ENCODE data around the gene TUBGCP3.

The TUBGCP3 gene

DNA sequence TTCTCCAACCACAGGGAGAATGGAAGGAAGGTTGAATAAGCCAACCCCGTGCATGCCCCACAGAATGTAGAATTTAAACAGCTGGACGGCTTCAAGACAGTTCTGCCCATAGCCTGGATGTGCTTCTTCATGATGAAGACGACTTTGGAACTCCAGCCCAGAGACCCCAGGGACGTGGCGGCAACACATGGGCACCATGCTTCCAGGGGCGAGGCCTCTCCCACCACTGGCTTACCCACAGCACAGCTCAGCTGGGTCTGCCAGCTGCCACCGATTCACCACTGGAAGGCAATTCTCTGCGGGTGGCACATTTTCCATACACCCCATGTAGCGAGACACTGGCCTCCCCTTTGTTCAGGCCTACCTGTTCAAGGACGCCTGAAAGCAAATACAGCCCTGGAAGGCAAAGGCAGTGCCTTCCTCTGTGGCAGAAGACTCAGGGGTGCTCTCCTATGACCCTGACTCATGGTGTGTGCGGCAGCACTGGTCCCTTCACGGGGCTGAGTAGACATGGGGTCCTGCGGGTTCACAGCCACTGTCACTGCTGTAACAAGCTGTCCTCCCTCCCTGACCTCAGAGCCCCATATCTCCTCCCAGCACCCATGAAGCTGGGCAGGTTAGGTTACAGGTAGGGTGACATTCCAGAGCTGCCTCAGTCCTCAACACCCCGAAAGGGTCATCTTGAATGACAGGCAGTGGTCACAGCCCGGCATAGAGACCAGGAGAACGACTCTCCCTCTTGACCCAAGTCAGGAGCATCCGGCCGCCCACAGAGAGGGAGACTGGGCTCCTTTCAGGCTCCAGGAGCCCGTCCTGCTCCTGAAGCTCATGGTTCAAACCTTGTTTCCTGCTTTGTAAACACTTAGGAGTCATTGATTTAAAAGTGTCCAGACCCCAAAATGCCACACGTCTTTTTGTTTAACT lies 139.1 kb downstream of the TUBGCP3 start:
- TF ChIP-seq POLR2A (IDR thresholded peaks at IDR 0.05; ENCODE audit: low read length) (no peak), GATA1 (IDR thresholded peaks at IDR 0.05; ENCODE audit: low read depth, low read length) (no peak)
- no peak for DNase-seq

DNA sequence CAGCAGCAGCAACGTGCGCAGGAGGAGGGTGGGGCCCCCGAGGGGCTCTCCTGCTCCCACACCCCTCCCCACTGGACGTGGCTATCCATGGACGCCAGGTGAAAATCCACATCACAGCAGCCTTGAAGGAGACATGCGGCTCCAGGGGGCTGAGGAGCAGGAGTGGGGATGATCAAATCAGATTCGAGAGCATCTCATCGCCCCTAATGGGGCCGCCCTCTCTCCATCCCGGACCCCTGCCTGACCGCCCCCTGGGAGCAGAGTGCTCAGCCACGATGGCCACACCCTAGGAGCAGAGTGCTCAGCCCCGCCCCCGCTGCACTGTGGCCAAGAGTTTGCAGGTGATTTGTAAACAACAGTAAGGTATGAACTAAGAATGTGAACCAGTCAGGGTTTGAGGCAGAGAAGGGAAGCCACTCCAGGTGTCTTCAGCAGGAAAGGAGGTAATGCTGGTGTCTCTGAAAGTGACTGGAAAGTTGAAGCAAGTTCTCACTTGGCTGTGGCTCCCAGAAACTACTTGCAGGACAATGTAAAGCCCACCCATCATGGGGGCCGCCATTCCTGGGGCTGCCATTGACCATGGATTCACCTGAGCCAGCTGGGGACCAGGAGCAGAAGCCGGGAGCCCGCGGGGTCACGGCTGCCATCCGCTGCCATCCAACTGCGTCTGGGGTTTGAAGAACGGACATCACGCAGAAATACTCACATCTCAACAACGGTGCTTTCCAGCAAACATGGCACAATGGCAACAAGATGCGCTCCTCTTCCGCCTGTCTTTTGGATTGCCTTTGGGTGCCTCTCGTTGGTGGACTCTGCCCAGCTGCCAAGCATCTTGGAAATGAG lies 140.0 kb downstream of the TUBGCP3 start:
- no peak for DNase-seq

GRCh38 chr13:112447306-112447705 lies 140.6 kb downstream of the TUBGCP3 start:
- no peak for TF ChIP-seq POLR2A (IDR thresholded peaks at IDR 0.05; ENCODE audit: low read length)
- TF ChIP-seq GATA1 (IDR thresholded peaks at IDR 0.05; ENCODE audit: low read depth, low read length): no peak
- no peak for DNase-seq

More for the DNA sequence above, 140.0 kb downstream of the TUBGCP3 start:
- no peak for TF ChIP-seq POLR2A (IDR thresholded peaks at IDR 0.05; ENCODE audit: low read length)
- no peak for TF ChIP-seq GATA1 (IDR thresholded peaks at IDR 0.05; ENCODE audit: low read depth, low read length)

- no peak for DNase-seq
- TF ChIP-seq POLR2A (IDR thresholded peaks at IDR 0.05; ENCODE audit: low read length) (no peak), GATA1 (IDR thresholded peaks at IDR 0.05; ENCODE audit: low read depth, low read length) (no peak)
Observed at GRCh38 chr13:112446867-112447266, 141.1 kb downstream of the TUBGCP3 start.

DNA sequence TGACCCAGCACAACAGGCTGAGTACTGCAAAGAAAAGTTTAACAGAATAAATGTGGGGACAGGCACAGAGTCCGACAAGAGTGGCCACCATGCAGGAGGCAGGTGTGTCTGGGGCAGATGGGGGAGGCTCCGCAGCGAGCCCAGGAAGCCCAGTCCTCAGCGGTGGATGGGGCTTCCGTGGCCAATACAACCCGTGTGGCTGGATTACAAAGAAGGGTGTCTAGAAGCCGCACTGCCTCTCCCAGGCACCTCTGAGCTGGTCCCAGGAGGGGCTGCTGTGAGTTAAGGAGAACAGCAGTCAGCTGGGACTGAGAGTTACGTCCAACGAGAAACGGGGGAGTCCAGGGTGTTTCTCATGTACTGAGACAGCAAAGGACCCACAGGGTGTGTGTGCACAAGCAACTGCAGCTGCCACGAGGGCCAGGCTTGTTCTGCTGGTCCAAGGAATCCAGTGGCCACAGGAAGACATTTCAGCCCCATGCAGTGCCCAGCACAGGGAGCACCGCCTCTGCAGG lies 141.5 kb downstream of the TUBGCP3 start:
- no peak for DNase-seq
- TF ChIP-seq GATA1 (IDR thresholded peaks at IDR 0.05; ENCODE audit: low read depth, low read length): no peak
- no peak for TF ChIP-seq POLR2A (IDR thresholded peaks at IDR 0.05; ENCODE audit: low read length)

- TF ChIP-seq POLR2A (IDR thresholded peaks at IDR 0.05; ENCODE audit: low read length) (no peak), GATA1 (IDR thresholded peaks at IDR 0.05; ENCODE audit: low read depth, low read length) (no peak)
- no peak for DNase-seq
Observed at GRCh38 chr13:112445411-112446271, 142.3 kb downstream of the TUBGCP3 start.

DNA sequence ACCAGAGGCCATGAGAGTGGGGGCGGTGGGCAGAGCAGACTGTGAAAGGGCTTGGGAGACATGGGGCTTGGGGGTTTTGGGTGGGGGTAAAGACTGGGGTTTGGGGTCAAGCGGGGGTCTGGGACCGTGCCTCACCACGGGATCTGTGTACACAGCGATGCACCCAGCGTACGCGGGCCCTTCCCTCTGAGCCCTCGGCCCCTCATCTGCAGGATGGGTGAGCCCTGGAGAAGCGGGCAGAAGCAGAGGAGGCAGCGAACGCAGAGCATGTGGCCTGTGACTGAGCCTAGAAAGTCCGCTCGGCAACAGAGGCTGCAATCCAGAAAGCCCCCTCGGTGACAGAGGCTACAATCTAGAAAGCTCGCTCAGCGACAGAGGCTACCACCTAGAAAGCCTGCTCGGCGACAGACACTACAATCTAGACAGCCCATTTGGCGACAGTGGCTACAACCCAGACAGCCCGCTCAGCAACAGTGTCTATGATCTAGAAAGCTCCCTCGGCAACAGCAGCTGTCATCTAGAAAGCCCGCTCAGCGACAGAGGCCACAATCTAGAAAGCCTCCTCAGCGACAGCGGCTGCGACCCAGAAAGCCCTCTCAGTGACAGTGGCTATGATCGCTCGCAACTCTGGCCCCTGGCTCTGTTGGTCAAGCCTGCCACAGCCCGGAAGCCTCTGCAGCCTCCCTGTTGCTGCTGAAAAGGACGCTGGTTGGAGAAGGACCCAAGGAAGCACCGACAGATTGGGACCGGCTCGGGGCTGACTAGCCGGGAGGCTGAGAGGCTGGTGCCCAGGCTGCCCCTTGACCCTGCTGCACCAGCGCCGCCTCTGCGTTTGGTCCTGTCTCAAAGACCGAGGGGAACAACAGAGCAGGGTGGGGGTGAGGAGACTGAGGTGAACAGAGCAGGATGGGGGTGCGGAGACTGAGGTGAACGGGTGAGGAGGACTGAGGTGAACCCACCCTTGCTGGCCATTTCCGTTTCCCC lies 143.2 kb downstream of the TUBGCP3 start:
- DNase-seq: no peak
- TF ChIP-seq GATA1 (IDR thresholded peaks at IDR 0.05; ENCODE audit: low read depth, low read length): no peak
- TF ChIP-seq POLR2A (IDR thresholded peaks at IDR 0.05; ENCODE audit: low read length): no peak

DNA sequence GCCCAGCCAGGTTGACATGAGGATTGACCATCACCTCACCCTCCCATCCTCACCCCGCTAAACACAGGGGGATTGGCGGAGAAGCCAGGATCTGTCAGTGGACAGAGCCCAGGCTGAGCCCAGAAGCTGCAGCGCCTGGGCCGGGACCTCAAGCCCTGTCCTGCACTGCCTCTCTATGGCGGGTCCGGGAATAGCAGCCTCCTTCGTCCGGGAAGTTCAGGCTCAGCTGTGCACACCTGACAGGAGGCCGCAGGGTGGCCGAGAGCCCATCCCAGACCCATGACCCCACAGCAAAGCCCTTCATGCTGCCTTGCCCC lies 144.0 kb downstream of the TUBGCP3 start:
- TF ChIP-seq GATA1 (IDR thresholded peaks at IDR 0.05; ENCODE audit: low read depth, low read length): no peak
- no peak for TF ChIP-seq POLR2A (IDR thresholded peaks at IDR 0.05; ENCODE audit: low read length)
- DNase-seq: peak; percentile 45 to 69

- no peak for TF ChIP-seq GATA1 (IDR thresholded peaks at IDR 0.05; ENCODE audit: low read depth, low read length)
- no peak for TF ChIP-seq POLR2A (IDR thresholded peaks at IDR 0.05; ENCODE audit: low read length)
- peak in 1 of 2 experiments; percentile 10 for DNase-seq
Observed at GRCh38 chr13:112443191-112443994, 144.6 kb downstream of the TUBGCP3 start.

GRCh38 chr13:112442483-112443090 lies 145.4 kb downstream of the TUBGCP3 start:
- no peak for DNase-seq
- no peak for TF ChIP-seq GATA1 (IDR thresholded peaks at IDR 0.05; ENCODE audit: low read depth, low read length)

DNA sequence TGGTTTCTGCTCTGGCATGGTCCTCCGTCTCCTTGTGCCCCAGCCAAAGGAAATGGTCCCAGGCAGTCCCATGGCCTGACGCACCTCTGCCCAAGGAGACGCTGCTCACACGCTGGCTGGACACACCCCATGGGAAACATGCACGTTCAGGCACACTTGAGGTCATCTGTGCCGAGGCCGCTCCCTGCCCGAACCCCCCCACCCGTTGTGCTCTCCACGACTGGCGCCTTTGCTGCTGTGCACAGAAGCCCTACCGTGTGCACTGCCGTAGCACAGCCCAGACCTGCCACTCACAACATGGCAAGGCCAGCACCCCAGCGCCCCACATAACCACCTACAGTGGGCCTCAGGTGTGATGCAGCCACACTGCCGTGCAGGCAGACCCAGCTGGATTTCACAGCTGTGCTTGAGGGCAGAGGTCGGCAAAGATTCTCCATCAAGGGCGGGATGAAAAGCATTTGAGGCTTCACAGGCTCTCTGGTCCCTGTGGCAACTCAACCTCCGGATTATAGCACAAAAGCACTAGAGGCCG lies 146.1 kb downstream of the TUBGCP3 start:
- DNase-seq: no peak
- TF ChIP-seq GATA1 (IDR thresholded peaks at IDR 0.05; ENCODE audit: low read depth, low read length) (no peak), POLR2A (IDR thresholded peaks at IDR 0.05; ENCODE audit: low read length) (no peak)

Measured in erythroblast (primary cell).